SH-SY5Y (cell line): Measurements from ENCODE around the gene TRMT61A.

Experiments used
- GATA2 ChIP-seq: IDR thresholded peaks from 2 replicates; pipeline ENCODE4 v1.6.1; 2011; ENCODE audit warnings: mild to moderate bottlenecking, low read depth, low read length
- GATA3 ChIP-seq: IDR thresholded peaks from 2 replicates; pipeline ENCODE4 v1.6.1; 2011; ENCODE audit warnings: low read depth, mild to moderate bottlenecking, low read length, moderate library complexity

DNA sequence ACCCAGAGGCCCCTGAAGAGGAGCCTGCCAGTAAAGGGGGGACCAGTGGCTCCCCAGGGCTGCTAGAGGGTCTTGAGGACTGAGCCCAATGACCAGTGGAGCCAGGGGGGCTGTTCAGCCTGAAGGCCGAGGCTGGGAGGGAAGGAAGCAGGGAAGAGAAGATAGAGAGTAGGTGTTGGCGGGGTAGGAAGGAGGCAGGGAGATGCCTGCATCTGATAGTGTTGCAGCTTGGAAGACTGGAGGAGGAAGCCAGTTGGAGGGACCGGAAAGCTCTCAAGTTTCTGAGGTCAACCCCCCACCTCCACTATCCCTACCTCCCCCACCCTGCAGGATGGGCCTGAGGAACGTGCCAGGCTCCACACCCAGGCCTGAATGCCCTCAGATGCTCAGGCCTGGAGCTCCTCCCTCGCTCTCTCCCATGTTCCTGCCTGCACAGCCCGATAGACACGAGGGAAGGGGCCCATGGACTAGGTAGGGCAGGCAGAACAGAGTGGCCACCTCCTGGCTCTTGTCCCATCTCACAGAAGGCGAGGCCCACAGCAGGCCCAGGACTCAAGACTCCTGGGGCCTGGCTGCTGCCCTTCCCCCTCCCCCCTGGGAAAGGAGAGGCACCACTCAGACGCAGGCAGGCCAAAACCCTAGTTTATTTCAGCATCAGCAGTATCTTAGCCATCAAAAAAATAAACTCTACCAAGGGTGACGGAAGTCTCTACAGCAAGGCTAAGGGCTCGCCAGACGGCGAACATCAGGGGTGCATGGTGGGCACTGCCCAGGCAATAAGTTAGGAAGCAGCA is 9.8 kb upstream of the TRMT61A start:
- TF ChIP-seq GATA3: no peak
- TF ChIP-seq GATA2: no peak
